Measurements from ENCODE around the gene LRMDA. TPM values are rescaled to one million over a fixed set of nuclear protein-coding genes. Genes with fewer than 3 reads are reported as not detected.

The LRMDA gene
- total and polyA plus RNA-seq, 2 of the 4 experiments (the other 2 are of a cell fraction) = 0.07 TPM; not detected in 1

- Histone ChIP-seq H3K56ac (ENCODE audit: extremely low read depth, insufficient read depth, low read length) (no peak overlapping the region), H3K14ac (replicated peaks; ENCODE audit: low read depth, low read length) (no peak overlapping the region), H3K4me3 (ENCODE audit: insufficient read depth, low read depth, low read length) (no peak overlapping the region), H3K27ac (ENCODE audit: insufficient read depth, low read length) (no peak overlapping the region), H4K8ac (ENCODE audit: low read depth in 2 of 2, low read length in 2 of 2) (no peak overlapping the region), H4K91ac (ENCODE audit: insufficient read depth, low read depth, low read length) (no peak overlapping the region), H3K79me1 (ENCODE audit: low read depth in 1 of 2, low read length in 2 of 2) (no peaks in the 10 kb centered on the region), H3K4me2 (ENCODE audit: low read depth, low read length) (no peak overlapping the region), H2BK15ac (ENCODE audit: low read depth, low read length) (no peak overlapping the region), H2BK5ac (ENCODE audit: low read depth, low read length, poor library complexity, severe bottlenecking) (no peak overlapping the region), H4K5ac (ENCODE audit: low read depth, low read length) (no peak overlapping the region), H2AK5ac (ENCODE audit: low read depth, low read length) (no peak overlapping the region), H3K9me3 (ENCODE audit: control insufficient read depth, insufficient read depth, low read length) (no peaks in the 10 kb centered on the region), H2AK9ac (replicated peaks; ENCODE audit: low read depth, low read length, poor library complexity) (no peak overlapping the region), H3K18ac (ENCODE audit: low read depth, low read length) (no peak overlapping the region), H2BK20ac (ENCODE audit: low read depth, low read length) (no peak overlapping the region), H3K4me1 (ENCODE audit: control insufficient read depth, insufficient read depth, low read length) (peaks cover 11% of the 10 kb centered on the region), H3K36me3 (ENCODE audit: control insufficient read depth, insufficient read depth, low read length) (no peaks in the 10 kb centered on the region), H3K4ac (ENCODE audit: low read depth, low read length) (no peak overlapping the region), H2BK120ac (ENCODE audit: low read depth, low read length) (no peak overlapping the region), H2AFZ (replicated peaks; ENCODE audit: low read length, poor library complexity) (no peak overlapping the region), H4K20me1 (ENCODE audit: insufficient read depth, low read length) (no peaks in the 10 kb centered on the region), H3K27me3 (ENCODE audit: control insufficient read depth, insufficient read depth, low read length) (no peaks in the 10 kb centered on the region), H3K9ac (ENCODE audit: low read depth, low read length) (no peak overlapping the region), H3K23ac (ENCODE audit: low read depth, low read length) (no peak overlapping the region), H3K9me1 (ENCODE audit: insufficient read depth, low read length) (no peaks in the 10 kb centered on the region; the same call in 1 of the 2 replicates)
- WGBS, 2 experiments (ENCODE audit: extremely low coverage in 2 of 2, insufficient read length in 1 of 2) = no CpG with 5 or more reads among the region's 2 CpGs
- ATAC-seq (ENCODE audit: low read depth) (no peak), DNase-seq (no peak)
- ChIA-PET POLR2A (ENCODE audit: unreplicated experiment) (no interaction called here), CTCF (no interaction called here)
- BruUV-seq (replicated peaks) = no TSS peak
- in situ Hi-C loops (cut with MboI; ENCODE audit: low sequenced_read_pairs) = no loop called here
- intact Hi-C loops (cut with micrococcal nuclease) = no loop called here
- dilution Hi-C loops (cut with HindIII; ENCODE audit: low sequenced_read_pairs, unreplicated experiment) = no loop called here
- no peak for TF ChIP-seq RFX5 (IDR thresholded peaks at IDR 0.05; ENCODE audit: low read depth, low read length)
- TF ChIP-seq SMC3 (IDR thresholded peaks at IDR 0.05; ENCODE audit: low read depth, low read length) = no peak
- no peak for TF ChIP-seq MAFK (IDR thresholded peaks at IDR 0.05; ENCODE audit: low read depth, low read length)
- TF ChIP-seq MXI1 (IDR thresholded peaks at IDR 0.05; ENCODE audit: borderline replicate concordance, low read depth, low read length) = no peak
- no peak for TF ChIP-seq RCOR1 (IDR thresholded peaks at IDR 0.05; ENCODE audit: insufficient replicate concordance, low read length)
- TF ChIP-seq NFE2L2 (IDR thresholded peaks at IDR 0.05; ENCODE audit: low read depth, low read length) = no peak
- no peak for TF ChIP-seq CEBPB (IDR thresholded peaks at IDR 0.05; ENCODE audit: low read depth, low read length)
- no peak for TF ChIP-seq RAD21 (IDR thresholded peaks at IDR 0.05; ENCODE audit: low read length)
- TF ChIP-seq CHD1 (IDR thresholded peaks at IDR 0.05; ENCODE audit: low read depth, low read length) = no peak
- no peak for TF ChIP-seq BHLHE40 (IDR thresholded peaks at IDR 0.05; ENCODE audit: low read depth, low read length)
- no peak for TF ChIP-seq USF2 (IDR thresholded peaks at IDR 0.05; ENCODE audit: low read depth, low read length)
- no peak for TF ChIP-seq POLR2A (IDR thresholded peaks at IDR 0.05; ENCODE audit: low read depth, low read length)
- TF ChIP-seq ELK1 (IDR thresholded peaks at IDR 0.05; ENCODE audit: borderline replicate concordance, low read depth, low read length) = no peak
Measured at GRCh38 chr10:76347832-76348231, 916.4 kb downstream of the LRMDA start.

All from IMR-90 (cell line).